Esophagus muscularis mucosa (tissue), 4 donors: ENCODE measurements around the gene TAOK1. TPM values are rescaled to one million over a fixed set of nuclear protein-coding genes. Genes with fewer than 3 reads are reported as not detected.

Source experiments
- DNase-seq: peaks from one replicate; pipeline ENCODE4 v3.0.0-alpha.2; 2017; ENCODE audit errors: extremely low spot score
- H3K27ac ChIP-seq, 4 donors: fragments of 200-600 bp; sonication (generic); replicated peaks in 1 of 4; 1 replicate in 3 of 4; 2 replicates in 1 of 4; pipeline ENCODE4 v1.5.1; 2016 to 2019; ENCODE audit warnings: mild to moderate bottlenecking in 1 of 4
- H3K27me3 ChIP-seq, 4 donors: fragments of 200-600 bp; sonication (generic); one replicate each; pipeline versions ENCODE4 v1.5.1 to v1.6.0; 2016 to 2019
- H3K36me3 ChIP-seq, 4 donors: fragments of 200-600 bp; sonication (generic); one replicate each; pipeline ENCODE4 v1.5.1; 2016 to 2019
- H3K4me1 ChIP-seq, 4 donors: fragments of 200-600 bp; sonication (generic); one replicate each; pipeline ENCODE4 v1.5.1; 2016 to 2019
- H3K4me3 ChIP-seq, 4 donors: fragments of 200-600 bp; sonication (generic); 1 replicate in 2 of 4; 2 replicates in 2 of 4; pipeline ENCODE4 v1.5.1; 2016 to 2019; ENCODE audit warnings: mild to moderate bottlenecking in 4 of 4, moderate library complexity in 1 of 4
- H3K9me3 ChIP-seq, 4 donors: fragments of 200-600 bp; sonication (generic); 1 replicate in 3 of 4; 2 replicates in 1 of 4; pipeline ENCODE4 v1.5.1; 2016 to 2019
- CTCF ChIP-seq, 3 experiments: fragments of 200-600 bp in 2 of 3; fragments of 450-650 bp in 1 of 3; sonication (generic) in 2 of 3; IDR thresholded peaks; one replicate each; pipeline ENCODE4 v1.5.1; 2017 to 2019; ENCODE audit warnings: antibody characterized with exemption in 3 of 3, mild to moderate bottlenecking in 2 of 3, moderate library complexity in 1 of 3
- EP300 ChIP-seq: sonication (generic); formaldehyde crosslinking; IDR thresholded peaks from one replicate; pipeline ENCODE4 v1.6.1; 2017; ENCODE audit warnings: antibody characterized with exemption
- POLR2A ChIP-seq: fragments of 450-650 bp; IDR thresholded peaks from one replicate; pipeline ENCODE4 v1.6.1; 2017; ENCODE audit warnings: antibody characterized with exemption, moderate library complexity, mild to moderate bottlenecking, low read depth
- POLR2AphosphoS5 ChIP-seq, 2 donors: sonication (generic); formaldehyde crosslinking; IDR thresholded peaks; one replicate each; pipeline ENCODE4 v1.6.1; 2017; ENCODE audit warnings: antibody characterized with exemption in 2 of 2
- WGBS: methylation state at CpG from one replicate; pipeline ENCODE4 v1.1.5; 2018; 5-methylcytosine and 5-hydroxymethylcytosine counted together
- intact Hi-C: fragments of 100-400 bp; cut with DNase I; formaldehyde crosslinking; loops from one replicate; pipeline ENCODE4 v1.15.1; 2023
- total RNA-seq, 4 donors: library from RNA; depleted of rRNA; stranded (reverse); fragments of >200 nt; gene quantifications; one replicate each; pipeline versions ENCODE4 v1.1.0 to v1.2.1, GENCODE V29; 2016

TAOK1 gene
- total RNA-seq, 4 donors from 2014 or later = 48.7 to 73.1 (median 58.9) TPM

- 91% methylated on average over 4 of the region's 4 CpGs for WGBS
- Histone ChIP-seq H3K27ac (no peak overlapping the region), H3K27me3 (no peaks in the 10 kb centered on the region), H3K4me1 (peaks cover 18 to 48% (median 44%) of the 10 kb centered on the region in 4 donors), H3K36me3 (peaks cover 3 to 17% (median 12%) of the 10 kb centered on the region in 4 donors), H3K4me3 (no peak overlapping the region), H3K9me3 (no peaks in the 10 kb centered on the region)
- TF ChIP-seq POLR2AphosphoS5 (IDR thresholded peaks at IDR 0.05) = no peak
- no peak for TF ChIP-seq CTCF (IDR thresholded peaks at IDR 0.05)
- TF ChIP-seq EP300 = no peak
- TF ChIP-seq POLR2A = no peak
- no peak for DNase-seq
- intact Hi-C loops = no loop called here
Observed at GRCh38 chr17:29394761-29395160, 4.6 kb downstream of the TAOK1 start.

DNA sequence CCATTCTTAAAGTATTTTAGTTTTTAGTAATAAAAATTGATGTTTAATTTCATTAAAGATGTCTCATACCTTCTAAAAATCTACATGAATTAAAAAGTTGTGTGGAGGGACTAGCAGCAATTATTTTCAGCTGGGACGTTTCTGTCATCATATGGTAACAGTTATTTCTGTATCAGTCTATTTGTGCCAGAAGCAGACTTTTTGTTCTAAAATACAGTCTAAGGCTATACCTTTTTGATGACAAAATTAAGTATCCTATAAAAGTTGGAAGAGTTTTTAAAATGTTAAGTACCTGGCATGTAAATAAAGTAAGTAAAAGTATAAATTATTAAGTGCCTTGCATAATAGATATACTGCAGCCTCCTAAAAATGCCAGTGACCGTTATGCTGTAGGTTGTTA, 5.9 kb downstream of the TAOK1 start:
- 52% methylated on average over 2 of the region's 2 CpGs for WGBS
- TF ChIP-seq CTCF (IDR thresholded peaks at IDR 0.05) (no peak), POLR2AphosphoS5 (IDR thresholded peaks at IDR 0.05) (no peak), EP300 (no peak), POLR2A (no peak)
- Histone ChIP-seq H3K4me3 (no peak overlapping the region), H3K9me3 (no peaks in the 10 kb centered on the region), H3K27me3 (no peaks in the 10 kb centered on the region), H3K4me1 (peaks cover 18 to 46% (median 43%) of the 10 kb centered on the region in 4 donors), H3K27ac (no peak overlapping the region), H3K36me3 (peaks cover 6 to 25% (median 15%) of the 10 kb centered on the region in 4 donors)
- intact Hi-C loops = no loop called here
- no peak for DNase-seq

GRCh38 chr17:29399634-29400033, 9.5 kb downstream of the TAOK1 start:
- H3K4me3 ChIP-seq = no peak overlapping the region
- TF ChIP-seq EP300 = no peak
- no peak for TF ChIP-seq POLR2AphosphoS5 (IDR thresholded peaks at IDR 0.05)
- no peak for TF ChIP-seq POLR2A
- TF ChIP-seq CTCF (IDR thresholded peaks at IDR 0.05) = no peak
- no peak for DNase-seq
- H3K36me3 ChIP-seq = peaks cover 6 to 37% (median 18%) of the 10 kb centered on the region in 4 donors
- 98% methylated on average over 4 of the region's 4 CpGs for WGBS
- H3K27ac ChIP-seq = no peak overlapping the region
- peaks cover 4 to 33% (median 21%) of the 10 kb centered on the region in 4 donors for H3K4me1 ChIP-seq
- intact Hi-C loops = no loop called here
- H3K27me3 ChIP-seq = no peaks in the 10 kb centered on the region
- no peaks in the 10 kb centered on the region for H3K9me3 ChIP-seq

DNA sequence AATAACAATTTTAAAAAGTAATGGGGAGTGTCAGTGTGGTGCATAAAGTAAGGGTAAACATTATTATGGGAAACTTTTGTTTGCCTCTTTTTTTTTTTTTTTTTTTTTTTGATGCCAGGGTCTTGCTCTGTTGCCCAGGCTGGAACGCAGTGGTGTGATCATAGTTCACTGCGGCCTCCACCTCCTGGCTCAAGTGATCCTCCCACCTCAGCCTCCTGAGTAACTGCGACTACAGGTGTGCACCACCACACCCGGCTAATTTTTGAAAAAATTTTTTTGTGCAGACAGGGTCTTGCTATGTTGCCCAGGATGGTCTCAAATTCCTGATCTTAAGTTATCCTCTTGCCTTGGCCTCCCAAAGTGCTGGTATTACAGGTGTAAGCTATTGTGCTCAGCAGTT, 10.7 kb downstream of the TAOK1 start:
- DNase-seq = no peak
- Histone ChIP-seq H3K4me3 (no peak overlapping the region), H3K27ac (no peak overlapping the region), H3K27me3 (no peaks in the 10 kb centered on the region), H3K36me3 (peaks cover 6 to 43% (median 21%) of the 10 kb centered on the region in 4 donors), H3K4me1 (peaks cover 4 to 26% (median 13%) of the 10 kb centered on the region in 4 donors), H3K9me3 (no peaks in the 10 kb centered on the region)
- intact Hi-C loops = no loop called here
- 100% methylated on average over 4 of the region's 4 CpGs for WGBS
- TF ChIP-seq CTCF (IDR thresholded peaks at IDR 0.05) = no peak
- no peak for TF ChIP-seq EP300
- TF ChIP-seq POLR2AphosphoS5 (IDR thresholded peaks at IDR 0.05) = no peak

- Histone ChIP-seq H3K4me3 (no peak overlapping the region), H3K36me3 (peaks cover 6 to 43% (median 21%) of the 10 kb centered on the region in 4 donors), H3K27ac (no peak overlapping the region), H3K27me3 (no peaks in the 10 kb centered on the region), H3K9me3 (no peaks in the 10 kb centered on the region), H3K4me1 (peaks cover under 1 to 26% (median 11%) of the 10 kb centered on the region in 4 donors)
- intact Hi-C loops = no loop called here
- 86% methylated on average over 4 of the region's 4 CpGs for WGBS
- no peak for DNase-seq
- no peak for TF ChIP-seq CTCF (IDR thresholded peaks at IDR 0.05)
- TF ChIP-seq EP300 = no peak
- no peak for TF ChIP-seq POLR2A
- TF ChIP-seq POLR2AphosphoS5 (IDR thresholded peaks at IDR 0.05) = no peak
Observed at GRCh38 chr17:29401258-29401657, 11.1 kb downstream of the TAOK1 start.
